IMR-90 (cell line): ENCODE data around the gene KRT38. TPM values are rescaled to one million over a fixed set of nuclear protein-coding genes. Genes with fewer than 3 reads are reported as not detected.

Source experiments
- ATAC-seq: fragments of 200-7000 bp; cut with Tn5 transposase; 2 replicates; pipeline ENCODE4 v1.9.1; 2020; ENCODE audit warnings: low read depth, mild to moderate bottlenecking, moderate library complexity
- BruUV-seq: library from RNA; stranded (reverse); fragments of 400-500 nt; replicated peaks from 2 replicates; lab custom pipeline; 2021; lab: Mats Ljungman, UMichigan
- CTCF ChIA-PET: fragments of 300-600 bp; formaldehyde crosslinking; extraction: SDS; loops from one replicate; lab custom pipeline; 2021; ENCODE audit warnings: antibody characterized with exemption; lab: Yijun Ruan, JAX
- POLR2A ChIA-PET: fragments of 300-600 bp; sonication (Branson Sonifier 250); formaldehyde crosslinking; loops from one replicate; lab custom pipeline; 2022; ENCODE audit warnings: antibody characterized with exemption; ENCODE audit not compliant: unreplicated experiment; lab: Charles Lee
- DNase-seq: peaks from one replicate; pipeline ENCODE4 v3.0.0; 2013
- H2AFZ ChIP-seq: replicated peaks from 2 replicates; pipeline ENCODE3; 2013; ENCODE audit warnings: low read length, mild to moderate bottlenecking; ENCODE audit not compliant: poor library complexity
- H2AK5ac ChIP-seq: 2 replicates; pipeline ENCODE4 v1.6.1; 2013; ENCODE audit warnings: low read depth, low read length, inconsistent platforms
- H2AK9ac ChIP-seq: replicated peaks from 2 replicates; pipeline ENCODE3; 2013; ENCODE audit warnings: mild to moderate bottlenecking, low read depth, low read length, moderate library complexity; ENCODE audit not compliant: poor library complexity
- H2BK120ac ChIP-seq: 2 replicates; pipeline ENCODE4 v1.6.1; 2013; ENCODE audit warnings: low read depth, low read length, inconsistent platforms
- H2BK15ac ChIP-seq: 3 replicates; pipeline ENCODE4 v1.6.1; 2013; ENCODE audit warnings: low read depth, low read length, inconsistent platforms
- H2BK20ac ChIP-seq: 2 replicates; pipeline ENCODE4 v1.6.1; 2013; ENCODE audit warnings: low read depth, mild to moderate bottlenecking, inconsistent platforms, low read length, moderate library complexity
- H2BK5ac ChIP-seq: 2 replicates; pipeline ENCODE4 v1.6.1; 2013; ENCODE audit warnings: mild to moderate bottlenecking, low read depth, low read length, inconsistent platforms; ENCODE audit not compliant: poor library complexity, severe bottlenecking
- H3K14ac ChIP-seq: replicated peaks from 2 replicates; pipeline ENCODE4 v1.6.1; 2013; ENCODE audit warnings: low read depth, low read length, inconsistent platforms
- H3K18ac ChIP-seq: 2 replicates; pipeline ENCODE4 v1.6.1; 2013; ENCODE audit warnings: low read depth, low read length, control low read depth
- H3K23ac ChIP-seq: 2 replicates; pipeline ENCODE4 v1.6.1; 2013; ENCODE audit warnings: low read depth, low read length, inconsistent platforms
- H3K27ac ChIP-seq: 2 replicates; pipeline ENCODE4 v1.5.1; 2013; ENCODE audit warnings: mild to moderate bottlenecking, control low read depth, low read length; ENCODE audit not compliant: insufficient read depth
- H3K27me3 ChIP-seq: 2 replicates; pipeline ENCODE4 v1.6.1; 2013; ENCODE audit warnings: low read length; ENCODE audit not compliant: control insufficient read depth, insufficient read depth
- H3K36me3 ChIP-seq: 2 replicates; pipeline ENCODE4 v1.6.1; 2013; ENCODE audit warnings: low read length, mixed read lengths; ENCODE audit not compliant: control insufficient read depth, insufficient read depth
- H3K4ac ChIP-seq: 2 replicates; pipeline ENCODE4 v1.6.1; 2013; ENCODE audit warnings: low read depth, low read length, inconsistent platforms
- H3K4me1 ChIP-seq: 2 replicates; pipeline ENCODE4 v1.6.1; 2013; ENCODE audit warnings: low read length, mixed read lengths; ENCODE audit not compliant: control insufficient read depth, insufficient read depth
- H3K4me2 ChIP-seq: 2 replicates; pipeline ENCODE4 v1.6.1; 2013; ENCODE audit warnings: low read depth, mild to moderate bottlenecking, control low read depth, low read length, moderate library complexity
- H3K4me3 ChIP-seq: 2 replicates; pipeline ENCODE4 v1.5.1; 2013; ENCODE audit warnings: low read depth, mild to moderate bottlenecking, control low read depth, low read length, moderate library complexity; ENCODE audit not compliant: insufficient read depth
- H3K56ac ChIP-seq: 2 replicates; pipeline ENCODE4 v1.6.1; 2013; ENCODE audit warnings: low read length, inconsistent platforms; ENCODE audit not compliant: insufficient read depth; ENCODE audit errors: extremely low read depth
- H3K79me1 ChIP-seq, 2 experiments: 2 replicates each; pipeline ENCODE4 v1.6.1; 2013; ENCODE audit warnings: low read length in 2 of 2, inconsistent platforms in 1 of 2, low read depth in 1 of 2
- H3K9ac ChIP-seq: 2 replicates; pipeline ENCODE4 v1.6.1; 2013; ENCODE audit warnings: low read depth, low read length, control low read depth
- H3K9me1 ChIP-seq: 2 replicates; pipeline ENCODE4 v1.6.1; 2013; ENCODE audit warnings: low read length, inconsistent platforms; ENCODE audit not compliant: insufficient read depth
- H3K9me3 ChIP-seq: 2 replicates; pipeline ENCODE4 v1.6.1; 2013; ENCODE audit warnings: low read length; ENCODE audit not compliant: control insufficient read depth, insufficient read depth
- H4K20me1 ChIP-seq: 2 replicates; pipeline ENCODE4 v1.6.1; 2013; ENCODE audit warnings: low read length, inconsistent platforms; ENCODE audit not compliant: insufficient read depth
- H4K5ac ChIP-seq: 2 replicates; pipeline ENCODE4 v1.6.1; 2013; ENCODE audit warnings: mild to moderate bottlenecking, low read depth, low read length, control low read depth
- H4K8ac ChIP-seq, 2 experiments: 2 replicates each; pipeline ENCODE4 v1.6.1; 2013; ENCODE audit warnings: low read depth in 2 of 2, low read length in 2 of 2, control low read depth in 1 of 2, inconsistent platforms in 1 of 2
- H4K91ac ChIP-seq: 2 replicates; pipeline ENCODE4 v1.6.1; 2013; ENCODE audit warnings: low read depth, low read length, inconsistent platforms; ENCODE audit not compliant: insufficient read depth
- CEBPB ChIP-seq: IDR thresholded peaks from 2 replicates; pipeline ENCODE4 v1.6.1; 2012; ENCODE audit warnings: low read depth, low read length, improper control_type of control experiment
- CHD1 ChIP-seq: IDR thresholded peaks from 2 replicates; pipeline ENCODE4 v1.6.1; 2012; ENCODE audit warnings: low read depth, low read length, improper control_type of control experiment
- CTCF ChIP-seq: conservative IDR thresholded peaks from 2 replicates; pipeline ENCODE4 v1.5.1; 2012; ENCODE audit warnings: mild to moderate bottlenecking, low read depth, low read length, improper control_type of control experiment
- ELK1 ChIP-seq: fragments of 150-350 bp; IDR thresholded peaks from 2 replicates; pipeline ENCODE4 v1.6.1; 2016; ENCODE audit warnings: low read depth, mild to moderate bottlenecking, low read length, moderate library complexity, borderline replicate concordance
- FOS ChIP-seq: fragments of 150-350 bp; IDR thresholded peaks from 2 replicates; pipeline ENCODE4 v1.6.1; 2016; ENCODE audit warnings: low read depth, low read length
- MAZ ChIP-seq: IDR thresholded peaks from 2 replicates; pipeline ENCODE4 v1.6.1; 2012; ENCODE audit warnings: low read depth, mild to moderate bottlenecking, low read length, improper control_type of control experiment, moderate library complexity, borderline replicate concordance
- NFE2L2 ChIP-seq: fragments of 150-350 bp; IDR thresholded peaks from 2 replicates; pipeline ENCODE4 v1.6.1; 2016; ENCODE audit warnings: low read depth, mild to moderate bottlenecking, low read length
- POLR2A ChIP-seq: IDR thresholded peaks from 2 replicates; pipeline ENCODE4 v1.6.1; 2012; ENCODE audit warnings: mild to moderate bottlenecking, low read depth, low read length
- RAD21 ChIP-seq: IDR thresholded peaks from 2 replicates; pipeline ENCODE4 v1.6.1; 2012; ENCODE audit warnings: low read length, improper control_type of control experiment
- RCOR1 ChIP-seq: IDR thresholded peaks from 2 replicates; pipeline ENCODE4 v1.6.1; 2012; ENCODE audit warnings: mild to moderate bottlenecking, low read length, improper control_type of control experiment; ENCODE audit not compliant: insufficient replicate concordance
- RFX5 ChIP-seq: IDR thresholded peaks from 2 replicates; pipeline ENCODE4 v1.8.0; 2012; ENCODE audit warnings: low read depth, mild to moderate bottlenecking, low read length, moderate library complexity
- SMC3 ChIP-seq: fragments of 150-350 bp; IDR thresholded peaks from 2 replicates; pipeline ENCODE4 v1.6.1; 2016; ENCODE audit warnings: low read depth, mild to moderate bottlenecking, antibody characterized with exemption, low read length, moderate library complexity
- USF2 ChIP-seq: fragments of 150-350 bp; IDR thresholded peaks from 2 replicates; pipeline ENCODE4 v1.6.1; 2017; ENCODE audit warnings: mild to moderate bottlenecking, antibody characterized with exemption, low read length, low read depth
- WGBS, 2 experiments: methylation state at CpG; one replicate each; pipeline versions ENCODE4 v1.1.5 to v1.1.7; 2013; ENCODE audit warnings: missing lambda C conversion rate in 2 of 2; ENCODE audit not compliant: insufficient read length in 1 of 2; ENCODE audit errors: extremely low coverage in 2 of 2; 5-methylcytosine and 5-hydroxymethylcytosine counted together
- dilution Hi-C: fragments of 300-500 bp; cut with HindIII; formaldehyde crosslinking; loops from one replicate; pipeline ENCODE4 v1.14.3; 2018; ENCODE audit warnings: low sequenced_read_pairs; ENCODE audit not compliant: unreplicated experiment
- in situ Hi-C: fragments of 300-500 bp; cut with MboI; formaldehyde crosslinking; loops from 3 replicates; pipeline ENCODE4 v1.14.3; 2019; ENCODE audit warnings: low sequenced_read_pairs, inconsistent platforms, mixed read lengths
- intact Hi-C: fragments of 100-400 bp; cut with micrococcal nuclease; formaldehyde crosslinking; loops from 2 replicates; pipeline ENCODE4 v1.10.0; 2022
- polyA plus RNA-seq, 3 experiments: library from polyadenylated mRNA; depleted of rRNA; stranded (reverse); fragments of >200 nt; gene quantifications; 2 replicates each; pipeline ENCODE4 v1.2.3, GENCODE V29; 2012; ENCODE audit warnings: low replicate concordance in 1 of 3
- total RNA-seq: library from RNA; depleted of rRNA; stranded (reverse); fragments of >200 nt; gene quantifications from 2 replicates; pipeline ENCODE4 v1.2.3, GENCODE V29; 2012

KRT38 gene
- total and polyA plus RNA-seq, 2 of the 4 experiments (the other 2 are of a cell fraction) = 0.09 TPM; not detected in 1

GRCh38 chr17:41457676-41458075 lies 16.9 kb upstream of the KRT38 start:
- POLR2A ChIA-PET = no interaction called here
- Histone ChIP-seq H3K4me2 (no peak overlapping the region), H3K18ac (no peak overlapping the region), H3K4me3 (no peak overlapping the region), H4K20me1 (no peaks in the 10 kb centered on the region), H3K79me1 (no peaks in the 10 kb centered on the region), H3K14ac (no peak overlapping the region), H3K9me1 (no peaks in the 10 kb centered on the region), H3K27ac (no peak overlapping the region), H3K56ac (no peak overlapping the region), H3K4ac (no peak overlapping the region), H3K9me3 (peaks cover 3% of the 10 kb centered on the region; the same call in 1 of the 2 replicates), H3K23ac (no peak overlapping the region), H2AK9ac (no peak overlapping the region), H2BK120ac (no peak overlapping the region), H2AK5ac (no peak overlapping the region), H4K5ac (no peak overlapping the region), H3K27me3 (peaks cover 14% of the 10 kb centered on the region), H2BK20ac (no peak overlapping the region), H3K36me3 (no peaks in the 10 kb centered on the region), H4K91ac (no peak overlapping the region), H3K4me1 (peaks cover 2% of the 10 kb centered on the region; the same call in 1 of the 2 replicates), H2AFZ (no peak overlapping the region), H4K8ac (no peak overlapping the region), H2BK5ac (no peak overlapping the region), H2BK15ac (no peak overlapping the region), H3K9ac (no peak overlapping the region)
- TF ChIP-seq CEBPB (no peak), ELK1 (no peak), FOS (no peak), MAZ (no peak), POLR2A (no peak), CTCF (no peak), USF2 (no peak), SMC3 (no peak), RFX5 (no peak), RAD21 (no peak), NFE2L2 (no peak), CHD1 (no peak), RCOR1 (no peak)
- intact Hi-C loops = no loop called here
- ATAC-seq = no peak
- CTCF ChIA-PET = no interaction called here
- BruUV-seq = no TSS peak
- in situ Hi-C loops = no loop called here
- dilution Hi-C loops = no loop called here
- no peak for DNase-seq
- no CpG with 5 or more reads among the region's 4 CpGs for WGBS, 2 experiments
